GM18505 (cell line): ENCODE data around the gene SIAH1.
"Not testable (repeated sequence)": the region's sequence is repeated elsewhere in the genome, so short reads cannot be mapped to it uniquely, and the experiment has no call there.

Source experiments
- ATAC-seq: cut with Tn5 transposase; IDR thresholded peaks from one replicate; pipeline ENCODE4 v1.9.1; 2021; ENCODE audit not compliant: unreplicated experiment
- POLR2A ChIP-seq: IDR thresholded peaks from 4 replicates; pipeline ENCODE4 v1.6.1; 2011; ENCODE audit warnings: borderline replicate concordance; ENCODE audit not compliant: insufficient read depth, insufficient read length; ENCODE audit errors: extremely low read depth

Gene SIAH1

GRCh38 chr16:48382131-48382530 is 3.1 kb downstream of the SIAH1 start:
- no peak for ATAC-seq
- no peak for TF ChIP-seq POLR2A

- no peak for TF ChIP-seq POLR2A
Observed at GRCh38 chr16:48381201-48381600, 4.0 kb downstream of the SIAH1 start.

GRCh38 chr16:48378836-48379235 is 6.4 kb downstream of the SIAH1 start:
- no peak for ATAC-seq
- no peak for TF ChIP-seq POLR2A

More at GRCh38 chr16:48381201-48381600, 4.0 kb downstream of the SIAH1 start:
- no peak for ATAC-seq

- ATAC-seq = no peak
- no peak for TF ChIP-seq POLR2A
Observed at GRCh38 chr16:48378276-48378675, 6.9 kb downstream of the SIAH1 start.

GRCh38 chr16:48377301-48377700 is 7.9 kb downstream of the SIAH1 start:
- not testable (repeated sequence) for ATAC-seq

GRCh38 chr16:48374255-48374654 is 11.0 kb downstream of the SIAH1 start:
- TF ChIP-seq POLR2A = no peak
- no peak for ATAC-seq

- no peak for TF ChIP-seq POLR2A
Observed at GRCh38 chr16:48373258-48374029, 11.8 kb downstream of the SIAH1 start.

GRCh38 chr16:48372744-48373143 is 12.5 kb downstream of the SIAH1 start:
- ATAC-seq = no peak
- no peak for TF ChIP-seq POLR2A

More at GRCh38 chr16:48373258-48374029, 11.8 kb downstream of the SIAH1 start:
- ATAC-seq = no peak

- no peak for TF ChIP-seq POLR2A
- no peak for ATAC-seq
Observed at GRCh38 chr16:48371393-48371780, 13.8 kb downstream of the SIAH1 start.

- not testable (repeated sequence) for ATAC-seq
Observed at GRCh38 chr16:48370668-48371392, 14.4 kb downstream of the SIAH1 start.

GRCh38 chr16:48370229-48370628 is 15.0 kb downstream of the SIAH1 start:
- no peak for TF ChIP-seq POLR2A
- no peak for ATAC-seq

- no peak for ATAC-seq
- TF ChIP-seq POLR2A = no peak
Observed at GRCh38 chr16:48369765-48370164, 15.4 kb downstream of the SIAH1 start.

- TF ChIP-seq POLR2A = no peak
- ATAC-seq = no peak
Observed at GRCh38 chr16:48367441-48368049, 17.7 kb downstream of the SIAH1 start.
